ENCODE results near the gene ZNF541. TPM values are rescaled to one million over a fixed set of nuclear protein-coding genes. Genes with fewer than 3 reads are reported as not detected.
A peak's percentile ranks its signal among the peaks of the same experiment; 100 is the strongest.

The ZNF541 gene
- total RNA-seq = under 1 TPM in 1 of 4 donors, not detected in 3; 0.16 TPM

- Histone ChIP-seq H3K9me3 (no peaks in the 10 kb centered on the region), H3K36me3 (no peaks in the 10 kb centered on the region), H3K4me1 (peaks cover 0 to 8% (median 3%) of the 10 kb centered on the region in 4 donors), H3K27ac (peak within 1 kb of the TSS in 1 of 4 donors; percentile 10), H3K27me3 (no peaks in the 10 kb centered on the region), H3K4me3 (peak within 1 kb of the TSS in 3 of 4 donors; percentile 11 to 39 (median 24))
- in situ Hi-C loops (cut with MboI; ENCODE audit: low pct_ligation_motif_present in 1 of 4, low pct_unique_long_range_greater_than_20kb in 1 of 4, low sequenced_read_pairs in 3 of 4) (no loop called here), intact Hi-C loops (cut with DNase I; ENCODE audit: low total_unique reads) (no loop called here)
- 20 to 52% methylated on average over 1 to 89 of the region's 89 CpGs for WGBS, 2 donors (ENCODE audit: low coverage in 1 of 2)
- peak; percentile 61 for DNase-seq
- TF ChIP-seq EP300 (IDR thresholded peaks at IDR 0.05; ENCODE audit: low read depth) = no peak
- no peak for TF ChIP-seq POLR2AphosphoS5 (IDR thresholded peaks at IDR 0.05)
- no peak for TF ChIP-seq POLR2A (IDR thresholded peaks at IDR 0.05)
- TF ChIP-seq CTCF (IDR thresholded peaks at IDR 0.05) = no peak
These were observed at the start of gene ZNF541 for GRCh38 chr19:47573071-47574026. TSS of gene ZNF541 (minus strand) at chr19:47573148. CDS start at chr19:47555856, 17,292 bp downstream.

GRCh38 chr19:47619763-47620162 lies 46.8 kb upstream of the ZNF541 start:
- Histone ChIP-seq H3K4me3 (no peak overlapping the region), H3K27ac (peak overlapping the region in 1 of 4 donors; percentile 22), H3K9me3 (no peaks in the 10 kb centered on the region), H3K36me3 (no peaks in the 10 kb centered on the region), H3K27me3 (no peaks in the 10 kb centered on the region), H3K4me1 (peaks cover 8 to 36% (median 24%) of the 10 kb centered on the region in 4 donors)
- DNase-seq = no peak
- in situ Hi-C loops (cut with MboI; ENCODE audit: low pct_ligation_motif_present in 1 of 4, low pct_unique_long_range_greater_than_20kb in 1 of 4, low sequenced_read_pairs in 3 of 4) = no loop called here
- intact Hi-C loops (cut with DNase I; ENCODE audit: low total_unique reads) = no loop called here
- WGBS, 2 donors (ENCODE audit: low coverage in 1 of 2) = 71% methylated on average over 6 of the region's 6 CpGs; no CpG with 5 or more reads in 1 of the 2 donors
- no peak for TF ChIP-seq POLR2A (IDR thresholded peaks at IDR 0.05)
- no peak for TF ChIP-seq POLR2AphosphoS5 (IDR thresholded peaks at IDR 0.05)
- no peak for TF ChIP-seq CTCF (IDR thresholded peaks at IDR 0.05)
- no peak for TF ChIP-seq EP300 (IDR thresholded peaks at IDR 0.05; ENCODE audit: low read depth)

- peak; percentile 44 for DNase-seq
- no peaks in the 10 kb centered on the region for H3K27me3 ChIP-seq
- 56 to 73% methylated on average over 4 to 12 of the region's 14 CpGs for WGBS, 2 donors (ENCODE audit: low coverage in 1 of 2)
- H3K27ac ChIP-seq = peak overlapping the region in 3 of 4 donors; percentile 51 to 59 (median 57)
- intact Hi-C loops (cut with DNase I; ENCODE audit: low total_unique reads) = no loop called here
- peaks cover 8 to 30% (median 19%) of the 10 kb centered on the region in 4 donors for H3K4me1 ChIP-seq
- TF ChIP-seq EP300 (IDR thresholded peaks at IDR 0.05; ENCODE audit: low read depth) (no peak), POLR2AphosphoS5 (IDR thresholded peaks at IDR 0.05) (no peak), CTCF (IDR thresholded peaks at IDR 0.05) (no peak), POLR2A (IDR thresholded peaks at IDR 0.05) (no peak)
- in situ Hi-C loops (cut with MboI; ENCODE audit: low pct_ligation_motif_present in 1 of 4, low pct_unique_long_range_greater_than_20kb in 1 of 4, low sequenced_read_pairs in 3 of 4) = no loop called here
- H3K36me3 ChIP-seq = no peaks in the 10 kb centered on the region
- no peak overlapping the region for H3K4me3 ChIP-seq
- no peaks in the 10 kb centered on the region for H3K9me3 ChIP-seq
These were observed 45.8 kb upstream of the ZNF541 start for GRCh38 chr19:47618771-47619170.

- Histone ChIP-seq H3K9me3 (no peaks in the 10 kb centered on the region), H3K4me3 (no peak overlapping the region), H3K36me3 (no peaks in the 10 kb centered on the region), H3K27ac (no peak overlapping the region), H3K4me1 (peaks cover 22 to 49% (median 30%) of the 10 kb centered on the region in 4 donors), H3K27me3 (no peaks in the 10 kb centered on the region)
- intact Hi-C loops (cut with DNase I; ENCODE audit: low total_unique reads) = no loop called here
- TF ChIP-seq POLR2A (IDR thresholded peaks at IDR 0.05) (no peak), POLR2AphosphoS5 (IDR thresholded peaks at IDR 0.05) (no peak), CTCF (IDR thresholded peaks at IDR 0.05) (no peak), EP300 (IDR thresholded peaks at IDR 0.05; ENCODE audit: low read depth) (no peak)
- 83% methylated on average over 7 of the region's 7 CpGs; no CpG with 5 or more reads in 1 of the 2 donors for WGBS, 2 donors (ENCODE audit: low coverage in 1 of 2)
- DNase-seq = no peak
- in situ Hi-C loops (cut with MboI; ENCODE audit: low pct_ligation_motif_present in 1 of 4, low pct_unique_long_range_greater_than_20kb in 1 of 4, low sequenced_read_pairs in 3 of 4) = no loop called here
These were observed 42.8 kb upstream of the ZNF541 start for GRCh38 chr19:47615714-47616113.

Data from transverse colon (tissue), 4 donors.